ENCODE data around the gene TENM4.

- no peak for TF ChIP-seq CTCF (IDR thresholded peaks at IDR 0.05)
- TF ChIP-seq EP300 (IDR thresholded peaks at IDR 0.05), result no peak
- no peak for TF ChIP-seq POLR2A (IDR thresholded peaks at IDR 0.05)
Observed at GRCh38 chr11:79067352-79067679, 373.5 kb downstream of the TENM4 start.
